HG02840 (cell line): Measurements from ENCODE around the gene TMEM63C.

Source experiments
- ATAC-seq: cut with Tn5 transposase; IDR thresholded peaks from one replicate; pipeline ENCODE4 v1.9.1; 2021; ENCODE audit warnings: mild to moderate bottlenecking, moderate library complexity, moderate number of reproducible peaks; ENCODE audit not compliant: unreplicated experiment, low FRiP score

The TMEM63C gene

DNA sequence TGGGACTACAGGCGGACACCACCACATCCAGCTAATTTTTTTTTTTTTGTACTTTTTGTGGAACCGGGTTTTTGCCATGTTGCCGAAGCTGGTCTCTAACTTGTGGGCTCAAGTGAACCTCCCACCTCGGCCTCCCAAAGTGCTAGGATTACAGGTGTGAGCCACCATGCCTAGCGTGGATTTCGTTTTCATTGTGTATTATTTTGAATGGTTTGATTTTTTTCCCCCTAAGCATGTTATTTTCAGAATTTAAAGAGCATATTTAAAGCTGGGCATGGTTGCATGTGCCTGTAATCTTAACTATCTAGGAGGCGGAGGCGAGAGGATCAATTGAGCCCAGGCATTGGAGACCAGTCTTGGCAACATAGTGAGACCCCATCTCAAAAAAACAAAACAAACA is 13.1 kb downstream of the TMEM63C start:
- no peak for ATAC-seq

DNA sequence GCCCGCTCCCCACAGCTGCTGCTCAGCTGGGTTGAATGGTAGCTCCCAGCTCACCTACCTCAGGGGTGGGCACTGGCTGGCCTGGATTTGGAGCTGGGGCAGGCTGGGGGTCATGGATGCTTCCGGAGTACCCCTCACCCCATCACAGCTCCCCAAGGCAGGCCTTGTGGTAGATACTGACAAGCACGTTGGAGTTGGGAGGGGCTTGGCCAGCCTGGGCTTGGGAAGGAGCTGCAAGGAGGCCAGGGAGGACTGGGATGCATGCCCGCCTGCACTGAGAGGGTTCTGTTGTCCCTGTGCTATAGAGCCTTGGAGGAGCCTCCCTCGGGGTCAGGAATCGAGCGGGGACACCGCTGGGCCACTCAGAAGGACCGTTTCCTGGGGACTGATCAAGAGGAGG is 14.2 kb downstream of the TMEM63C start:
- no peak for ATAC-seq

DNA sequence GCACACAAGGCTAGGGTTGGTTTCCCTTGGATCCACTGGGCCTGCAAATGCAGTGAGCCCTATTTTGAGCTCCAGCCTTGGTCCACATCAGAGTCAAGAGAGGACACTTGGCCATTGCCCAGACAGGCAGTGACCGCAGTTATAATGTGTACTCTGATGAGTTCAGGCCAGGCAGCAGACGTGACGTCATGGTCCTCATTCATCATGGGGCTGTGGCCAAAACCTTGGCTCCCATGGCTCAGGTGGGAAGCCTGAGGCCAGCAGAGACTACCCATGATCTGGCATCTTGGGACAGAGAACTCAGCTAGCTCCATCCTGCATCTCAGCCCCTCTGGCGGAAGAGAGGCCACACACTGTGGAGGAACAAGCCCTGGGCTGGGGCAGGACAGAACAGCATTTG is 16.4 kb downstream of the TMEM63C start:
- no peak for ATAC-seq

DNA sequence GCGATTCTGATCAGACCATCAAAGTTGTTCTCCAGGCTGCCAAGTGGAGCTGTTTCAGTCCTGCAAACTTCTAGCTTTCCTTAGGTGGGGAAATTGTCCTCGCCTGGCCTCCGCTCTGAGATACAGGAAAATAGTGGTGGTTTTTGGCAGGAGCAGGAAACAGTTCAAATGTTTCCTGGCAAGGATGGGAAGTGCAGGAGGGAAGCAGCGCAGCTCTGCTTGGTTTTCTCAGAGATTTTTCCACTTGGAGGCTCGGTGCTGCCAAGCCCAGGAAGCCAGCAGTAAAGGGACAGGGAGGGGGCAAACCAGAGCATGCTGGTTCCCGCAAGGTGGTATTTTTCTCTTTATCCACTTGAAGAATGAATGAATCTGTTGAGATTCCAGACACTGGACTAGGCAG is 17.0 kb downstream of the TMEM63C start:
- ATAC-seq = no peak

DNA sequence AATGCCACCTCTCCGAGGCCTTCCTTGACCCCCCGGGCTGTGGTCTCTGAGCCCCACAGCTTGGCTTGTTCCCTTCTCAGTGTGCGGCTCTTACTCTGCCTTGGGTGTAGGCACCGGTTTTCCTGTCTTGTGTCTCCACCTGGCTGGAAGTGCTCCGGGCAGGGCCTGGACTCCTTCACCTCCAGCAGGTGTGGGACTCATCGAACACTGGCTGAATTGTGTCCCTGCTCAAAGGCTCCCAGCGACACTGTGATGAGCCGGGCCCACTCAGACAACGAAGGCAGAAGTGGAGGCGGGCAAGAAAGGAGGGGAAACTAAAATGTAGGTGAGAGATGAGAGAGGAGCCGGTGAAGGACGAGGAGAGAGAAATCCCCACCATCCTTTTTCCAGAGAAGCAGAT is 18.0 kb downstream of the TMEM63C start:
- no peak for ATAC-seq

DNA sequence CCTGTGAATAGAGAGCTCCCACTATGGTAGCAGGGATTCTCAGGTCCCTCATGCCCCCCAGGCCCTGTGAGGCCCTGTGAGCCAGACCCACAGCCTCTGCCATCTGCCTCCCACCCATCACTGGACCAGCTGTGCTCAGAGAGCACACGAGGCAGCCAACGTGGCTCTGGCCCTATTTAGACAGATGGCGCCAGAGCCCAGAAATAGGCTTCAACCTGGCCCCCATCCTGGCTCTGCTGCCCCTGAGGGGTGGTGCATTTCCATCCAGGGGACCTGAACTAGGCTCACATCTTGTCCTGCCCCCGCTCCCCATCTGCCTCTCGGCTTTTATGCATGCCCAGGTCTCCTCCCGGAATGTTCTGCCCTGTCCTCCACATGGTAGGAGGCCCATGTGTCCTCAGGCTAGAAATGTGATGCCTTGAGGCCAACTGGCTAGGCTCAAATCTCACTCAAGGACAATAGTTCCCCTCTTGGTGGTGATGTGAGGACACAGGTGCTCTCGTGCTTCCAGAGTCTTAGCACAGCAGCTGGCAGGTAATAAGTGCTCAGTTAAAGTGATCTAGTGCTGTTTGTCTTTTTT is 18.9 kb downstream of the TMEM63C start:
- ATAC-seq = no peak

DNA sequence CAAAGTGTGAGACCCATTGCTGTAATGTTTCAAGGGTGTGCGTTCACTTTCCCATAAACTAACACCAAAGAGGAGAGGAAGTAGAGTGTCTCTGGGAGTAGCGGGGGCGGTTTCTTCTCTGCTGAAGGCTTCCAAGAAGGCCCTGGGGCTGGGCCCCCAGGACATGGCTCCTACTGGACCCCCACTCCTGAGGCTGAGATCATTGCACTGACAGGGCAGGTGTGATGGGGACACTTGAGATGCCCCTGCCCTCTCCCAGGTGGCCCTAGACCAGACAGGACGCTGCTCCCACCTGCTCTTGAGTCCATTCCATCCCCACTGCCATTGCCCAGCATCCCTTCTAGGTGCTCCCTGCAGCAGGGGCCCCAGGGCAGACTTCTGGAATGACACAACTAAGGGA is 20.1 kb downstream of the TMEM63C start:
- ATAC-seq = no peak

DNA sequence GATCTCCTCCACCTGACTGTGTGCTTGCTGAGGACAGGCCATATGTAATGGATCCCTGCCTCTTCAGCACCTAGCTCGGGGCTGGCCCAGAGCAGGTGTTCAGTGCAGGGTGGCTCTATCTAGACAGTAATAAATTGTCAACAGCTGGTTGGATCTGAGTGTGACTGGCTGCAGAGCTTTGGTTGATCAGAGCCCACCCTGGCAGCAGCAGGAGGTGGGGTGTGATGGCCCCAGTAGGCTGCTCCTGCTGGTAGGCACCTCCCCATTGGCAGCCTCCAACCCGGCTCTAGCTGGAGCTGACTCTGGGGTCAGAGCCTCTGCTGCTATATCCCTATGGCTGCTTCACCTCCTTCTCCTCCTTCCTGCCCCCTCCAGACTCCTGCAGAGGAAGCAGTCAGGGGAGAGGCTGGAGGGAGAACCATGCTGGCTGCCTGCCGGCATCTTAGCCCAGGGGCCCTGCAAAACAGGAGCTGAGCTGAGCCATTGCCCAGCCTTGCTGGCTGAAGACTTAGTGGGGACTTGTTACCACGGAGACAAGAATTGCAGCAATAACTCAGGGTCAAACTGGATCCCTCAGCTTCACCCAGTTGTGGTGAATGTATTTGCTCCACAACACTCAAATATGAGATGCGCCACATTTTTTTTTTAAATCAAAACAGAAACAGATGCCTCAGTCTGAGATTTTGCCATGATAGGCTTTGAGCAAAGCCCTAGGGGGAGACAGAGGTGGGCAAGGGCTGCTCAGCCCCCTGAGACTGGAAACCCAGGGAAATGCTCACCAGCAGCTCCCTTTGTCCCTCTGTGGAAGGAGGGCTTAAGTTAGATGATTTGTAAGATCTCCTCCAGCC is 22.2 kb downstream of the TMEM63C start:
- no peak for ATAC-seq

DNA sequence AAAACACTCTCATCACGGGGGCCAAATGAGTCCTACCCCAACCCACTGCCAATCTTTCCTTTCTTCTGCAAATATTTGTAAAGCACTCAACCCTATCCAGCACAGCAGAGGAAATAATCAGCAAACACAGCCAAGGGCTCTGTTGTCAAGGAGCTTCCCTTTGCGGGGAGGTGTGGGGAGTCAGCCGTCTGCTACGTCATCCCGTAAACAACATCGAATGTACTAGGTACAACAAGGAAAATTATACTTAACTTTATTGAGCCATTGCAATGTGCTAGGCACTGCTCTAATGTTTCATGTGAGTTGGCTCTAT is 22.8 kb downstream of the TMEM63C start:
- no peak for ATAC-seq

DNA sequence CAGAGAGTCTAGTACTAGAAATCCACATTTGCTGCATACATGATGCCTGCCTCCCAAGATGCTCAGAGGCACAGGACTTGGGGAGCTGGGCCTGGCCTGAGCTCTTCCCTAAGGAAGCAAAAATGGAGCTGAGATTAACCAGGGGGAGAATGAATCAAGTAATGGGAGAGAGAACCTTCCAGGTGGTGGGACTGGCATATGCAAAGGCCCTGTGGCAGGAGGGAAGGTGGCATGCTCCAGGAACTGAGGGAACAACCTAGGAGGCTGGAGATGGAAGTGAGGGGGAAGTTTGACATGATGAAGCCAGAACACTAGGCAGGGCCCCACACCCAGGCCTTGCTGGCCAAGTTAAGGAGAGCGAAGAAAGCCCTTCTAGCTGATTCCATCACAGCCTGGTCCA is 23.3 kb downstream of the TMEM63C start:
- no peak for ATAC-seq

DNA sequence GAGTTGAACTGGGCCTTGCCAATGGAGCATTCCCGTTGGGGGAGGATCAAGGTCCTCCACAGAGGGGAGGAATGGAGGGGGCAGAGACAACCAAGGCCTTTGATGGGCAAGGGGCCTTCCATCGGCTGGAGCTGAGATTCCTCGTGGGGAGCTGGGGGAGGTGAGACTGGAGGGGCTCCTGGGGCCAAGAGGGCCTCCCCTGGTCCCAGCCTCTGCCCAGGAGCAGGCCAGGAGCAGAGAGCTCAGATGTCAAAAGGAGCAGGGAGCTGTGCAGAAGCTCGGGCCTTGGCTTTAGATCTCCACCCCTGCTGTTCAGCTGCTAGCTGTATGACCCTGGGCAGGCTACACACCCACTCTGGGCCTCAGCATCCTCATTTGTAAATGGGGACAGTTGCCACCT is 24.0 kb downstream of the TMEM63C start:
- no peak for ATAC-seq

DNA sequence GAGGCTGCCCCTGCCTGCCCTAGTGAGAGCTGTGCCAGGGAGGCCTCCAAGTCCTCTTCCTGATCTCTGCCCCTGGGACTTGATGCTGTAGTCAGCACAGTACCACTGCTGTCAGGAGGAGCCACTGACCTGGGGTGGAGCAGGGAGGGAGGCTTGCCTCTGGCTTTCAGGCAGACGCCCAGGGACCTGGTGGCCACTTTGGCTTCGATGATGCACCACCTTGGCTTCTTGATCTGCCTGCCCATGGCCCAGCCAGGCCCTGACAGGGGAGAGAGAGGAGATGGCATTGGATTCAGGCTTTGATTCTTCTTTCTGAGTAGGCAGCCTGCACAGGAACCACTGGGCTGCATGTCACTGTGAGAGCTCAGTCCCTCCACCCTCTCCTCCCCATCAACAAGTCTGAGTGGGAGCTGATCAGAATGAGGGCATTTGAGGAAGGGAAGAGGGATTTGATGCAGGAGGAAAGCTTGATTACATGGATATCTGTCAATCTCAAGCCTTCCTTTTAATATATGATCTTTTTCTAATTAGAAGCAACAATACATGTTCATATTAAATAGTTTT is 24.7 kb downstream of the TMEM63C start:
- ATAC-seq = no peak

DNA sequence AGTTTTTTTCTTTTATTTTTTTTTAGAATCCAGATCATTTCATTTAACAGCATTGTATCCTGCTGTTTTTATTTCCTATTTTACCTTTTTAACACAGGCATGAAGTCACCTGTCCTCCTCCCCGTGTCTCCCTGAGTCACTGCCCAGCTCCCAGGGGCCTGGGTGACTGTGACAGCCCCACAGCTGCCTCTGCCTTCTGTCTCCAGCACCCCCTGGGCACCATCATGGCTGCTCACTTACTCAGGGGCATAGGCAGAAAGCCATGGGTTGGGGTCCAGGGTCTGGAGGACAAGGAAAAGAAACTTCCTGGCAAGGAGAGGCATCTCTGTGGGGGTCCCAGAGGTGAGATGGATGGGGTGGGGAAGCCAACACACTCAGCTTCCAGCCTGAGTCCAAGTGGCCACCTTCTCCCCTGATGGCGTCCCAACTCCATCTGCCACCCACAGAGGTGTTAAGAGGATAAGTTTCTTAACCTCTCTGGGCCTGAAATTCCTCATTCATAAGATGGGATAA is 25.3 kb downstream of the TMEM63C start:
- no peak for ATAC-seq

DNA sequence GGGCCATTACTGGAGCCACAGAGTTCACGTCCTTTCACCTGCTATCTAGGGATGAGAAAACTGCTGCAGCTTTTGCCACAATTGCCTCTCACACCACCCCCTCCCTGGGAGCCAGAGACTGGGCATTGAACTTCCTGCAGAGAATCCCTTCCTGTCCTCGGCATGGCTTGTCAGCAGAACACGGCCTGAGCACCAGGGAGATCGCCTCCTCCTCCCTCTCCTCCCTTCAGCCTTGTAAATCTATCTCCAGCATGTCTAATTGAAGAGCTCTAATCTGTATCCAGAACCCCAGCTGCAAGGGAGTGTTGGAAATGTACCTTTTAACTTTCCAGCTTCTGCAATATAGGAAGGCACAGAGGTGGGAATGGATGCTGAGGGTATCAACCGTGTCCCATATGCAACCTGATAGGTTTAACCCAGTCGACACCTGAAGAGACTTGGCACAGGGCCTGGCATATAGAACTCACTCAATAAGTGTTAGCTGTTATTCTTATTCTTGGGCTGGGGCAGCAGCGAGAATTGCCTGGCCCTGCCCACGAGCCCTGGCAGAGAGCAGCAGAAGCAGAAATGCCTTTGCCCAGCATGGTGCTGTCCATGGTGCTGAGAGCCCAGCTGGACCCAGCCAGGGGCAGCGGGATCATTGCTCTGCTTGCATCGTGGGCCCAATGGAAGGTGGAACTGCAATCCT is 26.8 kb downstream of the TMEM63C start:
- no peak for ATAC-seq

DNA sequence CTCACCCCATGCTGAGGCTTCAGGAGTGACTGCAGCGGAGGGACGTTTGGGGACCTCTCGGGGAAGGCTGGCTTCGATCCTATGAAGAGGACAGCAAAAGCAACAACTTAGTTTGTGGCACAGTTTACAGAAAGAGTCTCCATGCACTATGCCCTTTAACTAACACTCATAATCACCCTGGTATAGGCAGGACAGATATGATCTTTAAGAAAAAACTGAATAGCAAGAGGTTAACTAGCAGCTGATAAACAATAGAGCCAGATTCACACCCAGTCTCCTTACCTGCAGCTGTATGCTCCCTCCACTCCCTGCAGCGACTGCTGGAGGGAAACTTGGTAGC is 27.4 kb downstream of the TMEM63C start:
- no peak for ATAC-seq

DNA sequence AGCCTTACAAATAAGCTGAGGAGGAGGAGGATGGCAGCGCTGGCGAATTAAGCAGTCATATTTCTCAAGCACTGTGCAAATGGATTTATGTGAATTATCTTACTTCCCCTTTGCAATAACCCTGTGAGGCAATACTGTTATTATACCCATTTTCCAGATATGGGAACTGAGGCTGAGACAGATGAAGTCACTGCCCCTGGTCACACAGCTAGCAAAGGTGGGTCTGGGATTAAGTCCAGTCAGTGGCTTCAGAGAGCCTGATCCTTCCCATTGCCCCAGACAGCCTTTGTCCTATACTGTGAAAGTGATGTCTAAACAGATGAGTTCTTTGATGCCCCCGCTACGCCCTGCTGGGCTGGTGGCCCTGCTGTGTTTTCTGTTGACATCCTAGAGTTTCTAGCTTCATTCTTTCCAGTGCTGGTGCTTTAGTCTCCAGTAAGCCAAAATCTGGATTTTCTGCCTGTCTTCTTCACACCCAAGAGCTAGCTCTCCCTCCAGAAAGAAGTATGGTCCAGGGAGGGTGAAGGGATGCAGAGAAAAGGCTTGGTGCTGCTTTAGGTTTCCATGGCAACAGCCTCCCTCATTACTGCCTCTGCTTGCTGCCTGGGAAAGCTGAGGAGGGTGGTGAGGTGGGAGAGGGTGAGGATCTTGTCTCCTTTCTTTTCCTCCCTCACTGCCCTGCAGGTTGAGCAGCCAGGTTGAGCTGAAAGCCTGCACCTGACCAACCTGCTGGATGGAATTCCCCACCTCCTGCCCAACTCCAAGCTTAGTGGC is 30.7 kb downstream of the TMEM63C start:
- no peak for ATAC-seq

DNA sequence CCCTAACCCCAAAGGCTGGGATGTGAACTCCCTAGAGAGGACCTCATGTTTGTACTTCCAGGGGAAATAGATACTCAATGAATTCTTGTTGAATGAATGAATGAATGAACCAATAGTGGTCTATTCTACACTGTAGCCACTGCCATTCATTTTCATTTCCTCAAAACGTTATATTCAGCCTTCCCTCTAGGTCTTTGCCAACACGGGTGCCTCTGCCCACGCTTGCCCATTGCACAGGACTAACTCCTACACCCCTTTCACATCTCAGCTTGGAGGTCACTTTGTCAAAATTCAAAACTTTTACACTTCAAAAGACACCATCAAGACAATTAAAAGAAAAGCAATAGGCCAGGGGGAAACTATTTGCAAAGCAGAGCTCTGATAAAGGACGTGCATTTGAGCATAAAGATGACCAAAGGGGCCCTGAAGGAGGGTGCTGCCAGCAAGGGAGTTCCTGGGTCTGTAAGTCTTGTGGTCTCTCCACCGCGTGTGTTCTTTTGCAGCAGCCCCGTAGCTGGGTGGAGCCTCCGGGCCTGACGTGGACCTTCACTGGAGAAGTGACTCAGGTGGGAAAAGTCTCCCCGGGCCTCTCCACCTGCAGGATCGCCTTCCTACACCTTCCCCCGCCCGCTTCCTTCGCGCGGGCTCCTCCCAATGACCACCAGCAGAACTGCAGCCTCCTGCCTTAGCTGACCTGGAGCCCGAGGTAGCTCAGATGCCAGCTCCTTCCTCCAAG is 31.5 kb downstream of the TMEM63C start:
- no peak for ATAC-seq

DNA sequence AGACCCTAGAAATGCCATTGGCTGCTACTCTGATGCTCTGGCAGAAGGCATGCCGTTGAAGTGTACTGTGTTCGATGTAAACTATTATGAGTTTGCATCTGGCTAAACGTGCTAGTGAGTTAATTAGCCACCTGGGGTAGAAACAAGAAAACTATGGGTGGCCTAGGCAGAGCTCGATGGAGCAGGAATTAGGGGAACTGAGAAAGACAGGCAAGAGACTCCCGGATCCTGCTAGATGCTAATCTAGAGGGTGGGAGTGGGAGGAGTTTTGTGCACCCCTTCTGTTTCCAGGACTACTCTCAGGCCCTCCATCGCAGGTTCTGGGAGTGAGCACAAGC is 32.0 kb downstream of the TMEM63C start:
- no peak for ATAC-seq

DNA sequence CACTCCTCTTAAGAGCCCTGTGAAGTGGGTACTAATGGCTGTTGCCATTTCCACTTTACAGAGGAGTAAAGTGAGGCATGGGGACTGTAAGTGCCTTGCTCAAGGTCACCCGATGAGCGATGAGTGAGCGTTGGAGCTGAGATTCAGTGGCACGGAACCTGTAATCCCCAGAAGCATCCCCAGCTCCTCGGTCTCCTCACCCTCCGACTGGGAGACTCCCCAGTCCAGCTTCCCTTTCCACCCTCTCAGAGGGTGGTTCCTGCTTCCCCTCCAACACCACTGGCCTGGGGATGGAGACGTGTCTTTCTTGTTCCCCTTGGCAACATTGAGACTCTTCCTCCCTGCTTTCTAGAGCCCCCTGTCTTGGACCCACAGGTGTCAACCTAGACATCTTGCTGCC is 32.6 kb downstream of the TMEM63C start:
- ATAC-seq = no peak

DNA sequence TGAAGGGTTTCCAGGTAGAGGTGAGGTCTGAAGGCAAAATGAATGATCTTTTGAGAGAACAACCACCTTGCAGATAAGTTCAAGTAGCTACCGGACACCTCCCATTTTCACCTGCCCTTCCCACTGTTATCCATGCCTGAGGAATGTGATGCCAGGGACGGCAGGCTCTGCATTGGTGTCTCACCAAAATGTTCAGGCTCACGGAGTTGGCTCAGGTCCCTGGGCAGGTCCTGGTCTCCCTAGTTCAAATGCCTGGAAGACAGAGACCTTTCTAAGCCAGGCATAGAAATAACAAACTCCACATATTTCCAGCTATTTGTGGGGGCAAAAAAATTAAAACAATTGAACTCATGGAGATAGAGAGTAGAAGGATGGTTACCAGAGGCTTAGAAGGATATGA is 36.0 kb downstream of the TMEM63C start:
- ATAC-seq = no peak
